Measurements from ENCODE around the gene FAM98C.

Gene FAM98C

DNA sequence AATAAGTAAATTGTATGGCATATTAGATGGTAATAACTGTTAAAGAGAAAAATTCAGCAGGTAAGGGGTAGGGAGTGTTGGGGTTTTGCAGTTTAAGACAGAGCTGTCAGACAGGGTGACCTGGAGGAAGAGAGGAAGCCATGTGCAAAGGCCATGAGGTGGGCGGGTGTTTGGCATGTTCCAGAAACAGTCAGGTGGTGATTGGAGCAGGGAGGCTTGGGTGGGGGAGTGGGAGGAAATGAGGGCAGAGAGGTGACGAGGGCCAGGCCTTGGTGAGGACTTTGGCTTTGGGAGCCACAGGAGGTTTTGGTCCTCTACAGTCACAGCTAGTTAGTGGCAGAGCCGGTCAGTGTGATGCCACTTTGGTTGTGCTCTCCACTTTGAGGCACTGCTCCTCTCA, 50.7 kb downstream of the FAM98C start:
- no peak for DNase-seq (ENCODE audit: low read depth in 3 of 3)

DNA sequence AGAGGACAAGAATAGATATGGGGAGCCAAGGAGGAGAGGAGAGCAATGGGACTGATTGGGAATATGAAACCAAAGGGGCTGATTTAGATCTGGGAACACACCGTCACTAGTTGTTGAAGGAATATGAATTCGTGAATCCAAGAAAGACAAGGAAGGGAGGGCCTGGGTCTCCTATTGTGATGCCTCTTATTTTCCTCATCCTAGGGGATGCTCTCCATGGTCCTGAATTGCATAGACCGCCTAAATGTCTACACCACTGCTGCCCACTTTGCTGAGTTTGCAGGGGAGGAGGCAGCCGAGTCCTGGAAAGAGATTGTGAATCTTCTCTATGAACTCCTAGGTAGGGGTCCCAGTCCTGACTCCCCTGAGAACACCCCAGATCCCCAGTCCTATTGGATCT, 52.1 kb downstream of the FAM98C start:
- DNase-seq (ENCODE audit: low read depth in 3 of 3) = no peak

GRCh38 chr19:38457202-38457601, 54.3 kb downstream of the FAM98C start:
- DNase-seq (ENCODE audit: low read depth in 3 of 3) = no peak

DNA sequence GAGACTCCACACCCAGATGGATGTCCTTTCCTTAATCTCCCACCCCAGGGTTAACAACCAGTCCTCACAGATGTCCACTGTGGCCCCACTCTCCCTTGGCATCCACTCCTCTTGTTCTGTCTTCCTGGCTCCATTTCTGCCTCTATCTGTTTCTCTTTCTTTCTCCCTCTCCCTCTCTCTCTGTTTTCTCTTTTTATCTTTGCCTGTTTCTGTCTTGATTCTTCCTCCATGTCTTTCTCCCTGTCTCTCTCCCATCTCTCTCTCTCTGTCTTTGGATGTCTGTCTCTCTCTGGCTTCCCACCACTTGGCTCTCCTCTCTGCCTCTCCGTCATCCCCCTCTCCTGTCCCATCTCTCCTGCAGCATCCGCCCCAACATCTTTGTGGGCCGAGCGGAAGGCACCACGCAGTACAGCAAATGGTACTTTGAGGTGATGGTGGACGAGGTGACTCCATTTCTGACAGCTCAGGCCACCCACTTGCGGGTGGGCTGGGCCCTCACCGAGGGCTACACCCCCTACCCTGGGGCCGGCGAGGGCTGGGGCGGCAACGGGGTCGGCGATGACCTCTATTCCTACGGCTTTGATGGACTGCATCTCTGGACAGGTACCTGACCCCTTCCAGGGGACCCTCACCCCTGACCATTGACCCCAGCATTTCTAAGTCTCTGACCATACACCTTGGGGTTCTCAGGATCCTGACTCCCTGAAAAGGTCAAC, 55.0 kb downstream of the FAM98C start:
- DNase-seq (ENCODE audit: low read depth in 3 of 3) = no peak
